Activated CD4-positive, alpha-beta memory T cell treated with anti-CD3 and anti-CD28 coated beads, Interleukin-2, amount 10 ng/mL, durations not matched to agents 7 days and 5 days (primary cell): Measurements from ENCODE around the gene PTGR3. TPM values are rescaled to one million over a fixed set of nuclear protein-coding genes. Genes with fewer than 3 reads are reported as not detected.

Experiments
- CTCF ChIA-PET: fragments of 350-600 bp; sonication (Branson Sonifier 250); formaldehyde crosslinking; loops from one replicate; lab custom pipeline; 2021; ENCODE audit warnings: antibody characterized with exemption, inconsistent platforms; lab: Charles Lee
- POLR2A ChIA-PET: fragments of 350-600 bp; sonication (Branson Sonifier 250); formaldehyde crosslinking; loops from one replicate; lab custom pipeline; 2021; ENCODE audit warnings: antibody characterized with exemption; lab: Charles Lee
- DNase-seq: peaks from one replicate; pipeline ENCODE4 v3.0.0-alpha.2; 2020
- H3K27ac Mint-ChIP-seq: one replicate; pipeline ENCODE4 v1.8.0; 2021; ENCODE audit warnings: mild to moderate bottlenecking, mixed read lengths
- H3K27me3 Mint-ChIP-seq: one replicate; pipeline ENCODE4 v1.8.0; 2021; ENCODE audit warnings: mixed read lengths
- H3K36me3 Mint-ChIP-seq: one replicate; pipeline ENCODE4 v1.8.0; 2021; ENCODE audit warnings: low read depth, mixed read lengths
- H3K4me1 Mint-ChIP-seq: one replicate; pipeline ENCODE4 v1.8.0; 2021; ENCODE audit warnings: mixed read lengths
- H3K4me3 Mint-ChIP-seq: one replicate; pipeline ENCODE4 v1.8.0; 2021; ENCODE audit warnings: mild to moderate bottlenecking, mixed read lengths
- H3K9me3 Mint-ChIP-seq: one replicate; pipeline ENCODE4 v1.8.0; 2021; ENCODE audit warnings: mixed read lengths
- total RNA-seq, 2 experiments: library from RNA; stranded (reverse); gene quantifications; one replicate each; pipeline ENCODE4 v1.2.3, GENCODE V29; 2021

The PTGR3 gene
- total RNA-seq, 2 experiments from 2014 or later: 39.8 to 41.4 TPM

DNA sequence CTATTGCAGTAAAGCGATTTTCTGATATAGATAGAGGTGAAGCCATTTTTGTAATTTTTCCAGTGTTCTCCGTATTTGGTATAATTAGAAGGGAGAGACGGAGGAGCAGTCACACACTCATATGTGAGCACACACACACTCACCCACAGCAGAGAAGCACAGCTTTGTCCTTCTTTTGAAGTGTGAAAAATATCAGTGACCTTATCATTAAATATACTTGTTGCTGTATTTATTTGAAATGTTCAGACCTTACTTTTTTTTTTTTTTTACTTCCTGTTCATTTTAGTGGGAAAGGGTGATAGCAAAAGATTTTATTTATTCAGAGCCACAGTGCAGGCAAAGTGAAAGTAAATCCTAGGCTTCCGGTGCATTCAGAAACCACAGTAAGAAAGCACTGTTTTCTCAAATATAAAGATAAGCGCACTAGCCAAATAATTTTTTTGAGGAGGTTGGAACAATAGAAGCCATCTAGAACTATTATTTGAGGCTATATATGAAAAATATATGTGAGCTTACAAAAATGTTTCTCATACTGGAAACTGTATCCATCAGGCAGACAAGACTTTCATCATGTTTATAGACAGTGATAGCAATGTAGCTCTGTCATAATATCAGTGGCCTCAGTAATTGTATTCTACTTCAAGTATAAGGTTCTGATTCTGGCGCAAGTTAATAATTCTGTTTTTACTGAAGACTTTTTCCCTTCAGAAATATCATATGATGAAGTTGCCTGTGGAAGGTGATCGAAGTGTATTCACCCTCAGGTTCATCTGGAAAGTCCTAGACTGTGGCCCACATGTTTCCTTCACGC lies 38.9 kb upstream of the PTGR3 start:
- DNase-seq: no peak
- ChIA-PET CTCF (interaction anchor here (0.8 to 1.4 kb wide), 2 partner anchors 14 to 703 kb away, joined by 3 read pairs; no protein-coding TSS in a partner anchor), POLR2A (interaction anchor here (2.1 kb wide), 1 partner anchor 38 kb away, joined by 16 read pairs; the partner anchor contains the start of genes PTGR3 and TSHZ1)
- no peaks in the 10 kb centered on the region for H3K27me3 Mint-ChIP-seq
- H3K9me3 Mint-ChIP-seq: no peaks in the 10 kb centered on the region
- no peaks in the 10 kb centered on the region for H3K36me3 Mint-ChIP-seq
- H3K27ac Mint-ChIP-seq: peak overlapping the region; percentile 67
- peaks cover 42% of the 10 kb centered on the region for H3K4me1 Mint-ChIP-seq
- H3K4me3 Mint-ChIP-seq: peak overlapping the region; percentile 78

DNA sequence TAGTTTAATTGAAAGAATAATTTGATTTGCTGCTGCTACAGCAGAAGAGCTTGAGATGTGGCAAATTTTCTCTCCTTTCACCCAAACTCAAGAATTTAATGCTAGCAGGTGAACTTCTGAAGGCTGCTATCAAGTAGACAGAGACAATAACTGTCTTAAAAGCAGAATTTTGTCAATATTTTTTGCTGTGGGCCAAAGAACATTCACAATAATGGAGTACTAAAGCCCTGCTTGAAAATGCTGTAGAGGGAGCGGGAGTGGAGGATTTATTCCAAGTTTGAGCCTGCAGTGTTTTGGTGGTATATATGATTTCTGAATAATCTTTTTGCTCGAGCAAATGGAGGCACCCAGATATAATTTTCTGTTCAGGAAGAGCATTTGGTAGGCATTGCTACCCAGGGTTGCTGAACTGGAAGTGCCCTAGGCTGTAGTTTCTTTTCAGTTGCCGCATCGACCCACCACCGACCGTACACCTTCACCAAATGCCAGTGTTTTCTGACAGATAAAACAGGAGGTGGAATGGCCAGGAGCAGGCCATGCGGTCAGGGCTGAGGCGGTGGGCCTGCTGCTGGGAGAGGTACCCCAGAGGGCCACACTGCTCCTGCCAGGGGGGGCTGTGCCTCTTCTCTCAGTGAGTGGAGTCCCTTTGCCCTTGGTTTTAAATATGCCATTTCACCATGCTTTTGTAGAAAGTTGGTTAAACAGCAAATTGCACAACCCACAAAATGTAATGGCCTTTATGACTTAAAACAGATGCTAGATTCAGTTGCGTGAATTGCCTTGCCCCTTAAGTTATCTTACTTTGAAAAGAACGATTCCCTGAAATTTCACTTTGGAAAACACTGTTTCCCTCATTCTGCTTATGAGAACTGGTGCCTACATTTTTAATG lies 38.0 kb upstream of the PTGR3 start:
- Mint-ChIP-seq H3K36me3 (no peaks in the 10 kb centered on the region), H3K4me1 (peaks cover 42% of the 10 kb centered on the region), H3K9me3 (no peaks in the 10 kb centered on the region), H3K27ac (peak overlapping the region; percentile 67), H3K4me3 (peak overlapping the region; percentile 78), H3K27me3 (no peaks in the 10 kb centered on the region)
- no peak for DNase-seq
- ChIA-PET POLR2A (interaction anchor here (0.9 to 2.1 kb wide), 7 partner anchors 31 to 650 kb away, joined by 3 to 16 read pairs (median 6); partner anchors contain the start of genes PTGR3 and TSHZ1), CTCF (no interaction called here)

DNA sequence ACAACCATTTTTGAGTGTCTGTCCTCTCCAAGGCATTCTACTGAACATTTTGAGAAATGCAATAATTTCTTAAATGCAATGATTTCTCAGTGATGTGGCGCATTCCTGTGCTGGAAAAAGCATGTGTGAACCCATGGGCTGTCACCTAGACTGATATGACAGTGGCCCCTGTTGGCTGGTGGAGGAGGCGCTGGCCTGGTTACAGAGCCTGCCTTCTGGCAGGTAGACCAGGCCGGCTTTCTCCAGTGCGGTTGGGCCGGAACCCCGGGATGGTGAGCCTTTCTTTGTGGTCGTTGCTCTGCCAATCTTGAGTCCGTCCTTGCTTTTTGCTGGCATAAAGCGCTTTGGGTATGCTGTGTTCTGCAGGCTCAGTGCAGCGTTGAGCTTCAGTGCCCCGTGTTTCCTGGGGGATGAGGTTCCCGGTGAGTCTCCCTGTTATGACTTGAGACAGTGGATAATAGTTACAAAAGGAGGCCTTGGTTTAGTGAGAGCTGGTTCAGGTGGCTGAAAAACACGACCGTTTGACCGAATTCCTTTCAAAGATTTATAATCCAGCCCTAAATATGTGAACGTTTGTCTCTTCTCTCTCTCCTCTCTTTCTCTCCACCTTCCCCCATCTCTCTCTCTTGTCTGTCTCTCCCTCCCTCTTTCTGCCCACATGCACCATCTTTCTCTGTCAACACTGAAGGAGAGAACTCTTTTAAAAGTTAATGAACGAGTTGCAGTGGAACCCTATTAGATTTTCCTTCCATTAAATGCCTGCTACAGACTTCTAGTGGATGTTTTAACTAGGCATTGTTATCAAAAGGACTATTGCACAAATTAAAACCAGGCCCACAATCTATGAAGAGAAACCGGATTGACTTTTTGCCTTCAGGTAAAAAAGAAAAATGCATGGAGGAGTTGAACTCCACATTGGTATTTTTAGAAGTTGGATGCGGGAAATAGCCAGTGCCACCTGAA lies 35.7 kb upstream of the PTGR3 start:
- peaks cover 8% of the 10 kb centered on the region for H3K36me3 Mint-ChIP-seq
- peaks cover 35% of the 10 kb centered on the region for H3K4me1 Mint-ChIP-seq
- CTCF ChIA-PET: interaction anchor here (0.6 to 1.4 kb wide), 2 partner anchors 24 to 119 kb away, joined by 3 to 5 read pairs; no protein-coding TSS in a partner anchor
- no peak for DNase-seq
- no peaks in the 10 kb centered on the region for H3K9me3 Mint-ChIP-seq
- no peak overlapping the region for H3K27ac Mint-ChIP-seq
- no peak overlapping the region for H3K4me3 Mint-ChIP-seq
- no peaks in the 10 kb centered on the region for H3K27me3 Mint-ChIP-seq
- POLR2A ChIA-PET: no interaction called here

DNA sequence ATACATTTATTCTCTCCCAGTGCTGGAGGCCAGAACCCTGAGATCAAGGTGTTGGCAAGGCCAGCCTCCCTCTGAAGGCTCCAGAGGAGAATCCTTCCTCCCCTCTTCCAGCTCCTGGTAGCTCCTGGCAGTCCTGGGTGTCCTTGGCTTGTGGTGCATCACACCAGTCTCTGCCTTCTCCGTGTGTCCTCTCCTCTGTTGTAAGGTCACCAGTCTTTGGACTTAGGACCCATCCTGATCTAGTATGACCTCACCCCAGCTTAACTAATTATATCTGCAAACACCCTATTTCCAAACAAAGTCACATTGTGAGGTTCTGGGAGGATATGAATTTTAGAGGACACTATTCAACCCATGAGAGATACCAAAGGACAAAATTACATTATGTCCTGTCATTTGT lies 32.8 kb upstream of the PTGR3 start:
- POLR2A ChIA-PET: interaction anchor here (1.0 to 2.1 kb wide), 3 partner anchors 25 to 33 kb away, joined by 3 to 7 read pairs (median 3); partner anchors contain the start of genes PTGR3 and TSHZ1
- no peak for DNase-seq
- no peaks in the 10 kb centered on the region for H3K27me3 Mint-ChIP-seq
- H3K36me3 Mint-ChIP-seq: peaks cover 10% of the 10 kb centered on the region
- H3K4me3 Mint-ChIP-seq: no peak overlapping the region
- H3K9me3 Mint-ChIP-seq: no peaks in the 10 kb centered on the region
- H3K27ac Mint-ChIP-seq: no peak overlapping the region
- peaks cover 11% of the 10 kb centered on the region for H3K4me1 Mint-ChIP-seq
- CTCF ChIA-PET: no interaction called here

DNA sequence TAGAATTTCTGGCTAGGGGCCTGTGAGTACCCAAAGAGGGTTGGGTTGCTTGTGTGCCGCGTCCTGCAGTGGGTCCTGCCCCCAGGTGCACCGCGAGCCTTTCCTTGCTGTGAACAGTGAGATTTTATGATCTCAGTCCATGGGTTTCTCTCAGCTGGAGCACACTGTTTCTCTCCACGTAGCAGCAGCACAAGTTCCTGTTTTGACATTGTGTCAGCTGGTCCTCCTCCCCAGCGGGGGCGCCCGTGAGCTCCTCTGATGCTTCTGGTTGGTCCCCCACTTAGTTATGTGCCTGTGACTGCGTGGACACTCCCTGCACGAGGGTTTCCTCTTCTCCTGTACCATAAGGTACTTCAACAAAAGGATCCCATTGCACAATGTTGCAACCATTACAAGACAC lies 31.5 kb upstream of the PTGR3 start:
- H3K27me3 Mint-ChIP-seq: no peaks in the 10 kb centered on the region
- no peak overlapping the region for H3K27ac Mint-ChIP-seq
- CTCF ChIA-PET: interaction anchor here (1.0 kb wide), 1 partner anchor 23 kb away, joined by 3 read pairs; no protein-coding TSS in a partner anchor
- H3K4me3 Mint-ChIP-seq: no peak overlapping the region
- POLR2A ChIA-PET: interaction anchor here (1.2 kb wide), 1 partner anchor 24 kb away, joined by 3 read pairs; no protein-coding TSS in a partner anchor
- H3K36me3 Mint-ChIP-seq: peaks cover 10% of the 10 kb centered on the region
- no peaks in the 10 kb centered on the region for H3K4me1 Mint-ChIP-seq
- H3K9me3 Mint-ChIP-seq: no peaks in the 10 kb centered on the region
- no peak for DNase-seq

DNA sequence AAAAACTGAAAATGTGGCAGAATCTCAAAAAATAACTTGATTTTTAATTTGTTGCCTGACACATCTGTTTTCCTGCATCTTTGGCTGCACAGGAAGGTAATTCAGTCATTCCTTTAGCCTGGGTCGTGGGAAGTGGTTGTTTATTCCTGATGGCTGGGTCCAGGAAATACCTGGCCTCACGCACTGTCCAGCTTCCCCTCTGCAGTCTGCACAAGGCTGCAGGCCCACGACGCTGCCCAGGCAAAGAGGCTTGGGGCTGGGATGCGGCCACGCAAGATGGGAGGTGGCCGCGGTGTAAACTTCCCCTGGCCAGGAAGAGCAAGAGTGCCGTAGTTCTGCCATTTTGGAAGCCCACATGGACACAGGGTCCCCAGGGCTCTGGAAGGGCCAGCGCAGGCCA lies 29.8 kb upstream of the PTGR3 start:
- Mint-ChIP-seq H3K36me3 (peaks cover 10% of the 10 kb centered on the region), H3K27ac (no peak overlapping the region), H3K4me3 (no peak overlapping the region), H3K4me1 (no peaks in the 10 kb centered on the region), H3K9me3 (no peaks in the 10 kb centered on the region), H3K27me3 (no peaks in the 10 kb centered on the region)
- no peak for DNase-seq
- CTCF ChIA-PET: no interaction called here
- POLR2A ChIA-PET: no interaction called here

DNA sequence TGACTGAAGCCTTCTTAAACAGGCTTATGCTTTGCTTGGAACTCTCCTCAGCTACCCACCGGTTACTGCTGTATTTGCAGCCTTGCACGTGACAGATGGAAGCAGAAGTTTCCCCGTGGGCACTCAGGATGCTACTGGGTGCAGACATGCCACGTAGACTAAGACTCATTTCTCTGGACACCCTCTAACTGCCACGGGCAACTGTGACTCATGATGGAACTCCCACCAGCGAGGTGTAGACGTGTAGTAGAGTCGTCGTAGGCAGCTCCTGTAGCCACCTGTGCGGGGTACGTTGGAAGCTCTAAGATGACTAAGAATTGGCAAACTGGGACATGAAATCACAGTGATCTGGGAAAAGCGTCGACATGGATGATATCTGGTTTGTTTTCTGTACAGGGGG lies 29.2 kb upstream of the PTGR3 start:
- H3K36me3 Mint-ChIP-seq: peaks cover 10% of the 10 kb centered on the region
- DNase-seq: no peak
- ChIA-PET POLR2A (no interaction called here), CTCF (no interaction called here)
- no peak overlapping the region for H3K4me3 Mint-ChIP-seq
- H3K4me1 Mint-ChIP-seq: no peaks in the 10 kb centered on the region
- H3K9me3 Mint-ChIP-seq: no peaks in the 10 kb centered on the region
- no peaks in the 10 kb centered on the region for H3K27me3 Mint-ChIP-seq
- H3K27ac Mint-ChIP-seq: no peak overlapping the region

DNA sequence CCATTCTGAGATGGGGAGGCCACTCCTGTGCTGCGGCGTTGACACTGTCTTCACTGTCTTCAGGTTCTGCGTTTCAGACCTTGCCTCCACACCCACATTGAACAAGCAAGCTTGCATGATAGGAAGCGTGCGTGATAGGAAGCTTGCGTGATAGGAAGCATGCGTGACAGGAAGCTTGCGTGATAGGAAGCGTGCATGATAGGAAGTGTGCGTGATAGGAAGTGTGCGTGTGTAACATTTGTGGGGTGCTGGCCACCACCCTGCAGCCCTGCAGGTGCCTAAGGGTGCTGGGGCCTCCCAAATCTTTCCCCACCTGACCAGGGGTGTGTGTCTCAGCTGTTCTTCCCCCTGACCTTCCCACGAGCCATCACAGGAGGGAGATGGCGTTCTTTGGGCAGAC lies 27.0 kb upstream of the PTGR3 start:
- H3K27ac Mint-ChIP-seq: no peak overlapping the region
- peaks cover 8% of the 10 kb centered on the region for H3K36me3 Mint-ChIP-seq
- CTCF ChIA-PET: no interaction called here
- H3K27me3 Mint-ChIP-seq: no peaks in the 10 kb centered on the region
- H3K9me3 Mint-ChIP-seq: no peaks in the 10 kb centered on the region
- DNase-seq: no peak
- POLR2A ChIA-PET: no interaction called here
- no peak overlapping the region for H3K4me3 Mint-ChIP-seq
- H3K4me1 Mint-ChIP-seq: no peaks in the 10 kb centered on the region

DNA sequence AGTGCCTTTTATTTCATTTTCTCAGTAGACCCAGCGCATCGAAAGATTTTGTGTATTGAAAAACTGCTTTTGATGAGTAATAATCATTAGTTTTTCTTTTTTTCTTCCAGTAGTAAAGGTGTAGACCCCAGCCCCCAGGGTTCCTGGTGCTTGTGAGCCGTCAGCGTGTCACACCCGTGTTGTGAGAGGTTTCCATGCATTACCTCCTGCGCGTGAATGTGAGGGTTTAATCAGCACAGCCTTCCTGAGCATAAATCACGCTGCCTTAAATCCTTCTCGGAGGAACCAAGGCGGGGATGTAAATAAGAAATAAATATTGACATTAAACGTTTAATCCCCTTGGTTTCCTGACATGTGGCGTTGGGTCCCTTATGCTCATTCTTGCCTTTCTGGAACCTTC lies 26.0 kb upstream of the PTGR3 start:
- CTCF ChIA-PET: no interaction called here
- peaks cover 8% of the 10 kb centered on the region for H3K36me3 Mint-ChIP-seq
- DNase-seq: no peak
- H3K4me3 Mint-ChIP-seq: no peak overlapping the region
- H3K27me3 Mint-ChIP-seq: no peaks in the 10 kb centered on the region
- H3K9me3 Mint-ChIP-seq: no peaks in the 10 kb centered on the region
- POLR2A ChIA-PET: no interaction called here
- peaks cover under 1% of the 10 kb centered on the region for H3K4me1 Mint-ChIP-seq
- H3K27ac Mint-ChIP-seq: no peak overlapping the region

DNA sequence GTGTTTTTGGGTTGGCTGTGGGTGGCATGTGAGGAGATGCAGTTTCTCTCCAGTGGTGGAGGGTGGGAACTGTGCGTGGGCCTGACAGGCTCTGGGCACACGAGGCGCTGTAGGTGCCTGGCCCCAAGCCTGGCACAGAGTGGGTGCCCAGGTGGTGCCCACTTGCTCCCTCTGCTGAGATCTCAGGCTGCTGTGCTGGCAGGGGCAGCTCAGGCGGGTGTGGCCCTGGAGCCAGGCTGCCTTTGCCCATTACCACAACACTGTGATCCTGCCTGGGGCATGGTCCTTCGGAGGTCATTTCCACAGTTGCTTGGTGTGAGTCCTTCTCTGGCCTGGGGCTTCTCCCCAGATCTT lies 22.1 kb upstream of the PTGR3 start:
- no peak for DNase-seq
- Mint-ChIP-seq H3K27me3 (no peaks in the 10 kb centered on the region), H3K27ac (no peak overlapping the region), H3K36me3 (peaks cover 6% of the 10 kb centered on the region), H3K9me3 (no peaks in the 10 kb centered on the region), H3K4me1 (peaks cover 10% of the 10 kb centered on the region), H3K4me3 (no peak overlapping the region)
- ChIA-PET CTCF (no interaction called here), POLR2A (no interaction called here)

DNA sequence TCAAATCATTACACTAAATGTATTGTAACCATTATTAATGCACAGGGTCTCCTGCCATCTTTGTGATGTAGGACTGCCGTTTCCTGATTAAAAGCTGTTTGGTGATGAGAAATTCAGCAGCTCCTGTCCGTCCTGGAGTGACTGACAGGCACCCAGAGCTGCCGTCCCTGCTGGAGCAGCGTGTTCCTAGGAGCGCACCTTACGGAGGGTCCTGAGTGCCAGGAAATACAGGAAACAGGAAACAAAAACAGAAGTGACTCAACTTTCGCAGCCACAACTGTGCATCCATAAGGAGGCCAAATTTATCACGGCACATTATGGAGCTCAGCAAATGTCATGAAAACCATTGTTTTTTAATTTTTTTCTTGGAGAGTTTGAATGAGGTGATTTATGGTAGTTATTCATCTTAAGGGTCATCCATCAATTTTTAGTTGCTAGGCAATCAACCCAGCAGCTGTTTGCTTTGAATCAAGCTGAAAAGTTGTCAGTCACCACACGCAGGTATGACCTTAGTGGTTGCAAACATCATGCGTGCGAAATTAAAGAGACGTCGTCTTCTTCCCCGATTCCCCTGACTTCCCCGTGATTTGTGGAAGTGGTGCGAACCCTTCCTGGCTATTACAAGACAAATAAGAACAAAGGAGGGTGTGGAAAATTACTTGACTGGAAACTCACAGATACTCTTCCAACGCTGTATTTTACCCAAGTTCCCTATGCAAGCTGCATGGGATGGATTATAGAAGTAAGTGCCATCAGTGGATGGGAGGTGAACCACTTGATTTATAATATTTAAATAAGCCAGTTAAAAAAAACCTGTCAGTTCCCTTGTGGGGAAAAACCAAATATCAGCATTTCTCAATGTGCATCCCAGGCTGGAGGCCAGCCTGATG lies 21.5 kb upstream of the PTGR3 start:
- Mint-ChIP-seq H3K4me3 (no peak overlapping the region), H3K4me1 (peaks cover 10% of the 10 kb centered on the region), H3K36me3 (peaks cover 6% of the 10 kb centered on the region), H3K27me3 (no peaks in the 10 kb centered on the region), H3K27ac (no peak overlapping the region), H3K9me3 (no peaks in the 10 kb centered on the region)
- ChIA-PET CTCF (no interaction called here), POLR2A (no interaction called here)
- no peak for DNase-seq
